BE2C (cell line): ENCODE data around the gene ERCC6.

Experiments used
- DNase-seq: peaks from one replicate; pipeline ENCODE4 v3.0.0-alpha.2; 2020
- H3K27me3 ChIP-seq: fragments of 250-450 bp; sonication (Bioruptor Pico); 2 replicates; pipeline ENCODE4 v1.5.1; 2020; ENCODE audit warnings: mild to moderate bottlenecking
- H3K36me3 ChIP-seq: fragments of 250-450 bp; sonication (Bioruptor Pico); 2 replicates; pipeline ENCODE4 v1.5.1; 2020; ENCODE audit warnings: mild to moderate bottlenecking
- H3K4me1 ChIP-seq: fragments of 250-450 bp; sonication (Bioruptor Pico); 2 replicates; pipeline ENCODE4 v1.5.1; 2020
- H3K4me3 ChIP-seq: 2 replicates; pipeline ENCODE4 v1.5.1; 2011; ENCODE audit warnings: low read depth, low read length
- H3K9me3 ChIP-seq: fragments of 250-450 bp; sonication (Bioruptor Pico); 2 replicates; pipeline ENCODE4 v1.5.1; 2020
- TF ChIP-seq, protein P1 (sequence below): IDR thresholded peaks from 2 replicates; pipeline ENCODE4 v1.5.1; 2012; ENCODE audit warnings: mild to moderate bottlenecking, low read depth, low read length

The ERCC6 gene

DNA sequence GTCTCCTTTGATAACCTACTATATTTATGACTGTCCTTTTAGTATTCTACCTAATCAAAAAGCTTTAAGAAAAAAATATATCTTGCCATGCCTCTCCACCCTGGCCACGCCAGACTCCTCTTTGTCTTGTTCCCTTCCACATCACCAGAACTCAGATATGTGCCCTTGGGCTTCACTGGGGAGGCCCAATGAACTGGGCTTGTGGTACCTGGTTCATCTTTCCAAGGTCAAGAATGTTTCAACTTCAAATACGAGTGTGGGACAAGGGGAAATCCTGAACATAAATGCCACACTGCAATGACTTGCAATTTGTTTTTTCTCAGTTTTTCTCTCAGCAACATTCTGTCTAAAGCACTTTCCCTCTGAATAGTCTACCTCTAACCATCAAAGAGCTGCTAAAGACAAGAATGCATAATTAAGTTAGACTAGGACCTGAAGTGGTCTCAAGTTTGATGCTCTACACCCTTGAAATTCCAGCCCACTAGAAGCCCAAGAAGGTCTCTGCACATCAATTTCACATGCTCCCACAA is 9.9 kb downstream of the ERCC6 start:
- H3K36me3 ChIP-seq: peaks cover 7% of the 10 kb centered on the region; the same call in 1 of the 2 replicates
- no peaks in the 10 kb centered on the region for H3K9me3 ChIP-seq
- H3K27me3 ChIP-seq: no peaks in the 10 kb centered on the region
- no peaks in the 10 kb centered on the region for H3K4me1 ChIP-seq
- TF ChIP-seq, protein P1, sequence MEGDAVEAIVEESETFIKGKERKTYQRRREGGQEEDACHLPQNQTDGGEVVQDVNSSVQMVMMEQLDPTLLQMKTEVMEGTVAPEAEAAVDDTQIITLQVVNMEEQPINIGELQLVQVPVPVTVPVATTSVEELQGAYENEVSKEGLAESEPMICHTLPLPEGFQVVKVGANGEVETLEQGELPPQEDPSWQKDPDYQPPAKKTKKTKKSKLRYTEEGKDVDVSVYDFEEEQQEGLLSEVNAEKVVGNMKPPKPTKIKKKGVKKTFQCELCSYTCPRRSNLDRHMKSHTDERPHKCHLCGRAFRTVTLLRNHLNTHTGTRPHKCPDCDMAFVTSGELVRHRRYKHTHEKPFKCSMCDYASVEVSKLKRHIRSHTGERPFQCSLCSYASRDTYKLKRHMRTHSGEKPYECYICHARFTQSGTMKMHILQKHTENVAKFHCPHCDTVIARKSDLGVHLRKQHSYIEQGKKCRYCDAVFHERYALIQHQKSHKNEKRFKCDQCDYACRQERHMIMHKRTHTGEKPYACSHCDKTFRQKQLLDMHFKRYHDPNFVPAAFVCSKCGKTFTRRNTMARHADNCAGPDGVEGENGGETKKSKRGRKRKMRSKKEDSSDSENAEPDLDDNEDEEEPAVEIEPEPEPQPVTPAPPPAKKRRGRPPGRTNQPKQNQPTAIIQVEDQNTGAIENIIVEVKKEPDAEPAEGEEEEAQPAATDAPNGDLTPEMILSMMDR: no peak
- no peak overlapping the region for H3K4me3 ChIP-seq
- no peak for DNase-seq

DNA sequence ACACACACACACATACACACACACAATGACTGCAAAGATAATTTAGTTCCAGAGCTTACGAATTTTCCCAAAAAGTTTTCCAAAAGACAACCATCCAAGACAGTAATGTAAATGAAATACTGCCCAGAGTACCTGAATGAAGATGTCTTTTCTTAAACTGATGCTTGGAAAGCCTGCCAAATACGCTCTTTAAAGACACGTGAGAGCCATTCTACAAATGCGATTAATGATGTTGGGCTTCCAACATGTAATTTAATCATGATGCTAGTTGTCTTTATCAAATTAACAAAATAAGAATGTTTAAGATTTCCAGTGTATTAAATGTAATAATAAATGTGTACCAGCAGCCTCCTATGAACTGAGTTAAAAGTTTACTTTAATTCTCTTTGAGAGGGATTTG is 11.1 kb downstream of the ERCC6 start:
- TF ChIP-seq, protein P1: no peak

DNA sequence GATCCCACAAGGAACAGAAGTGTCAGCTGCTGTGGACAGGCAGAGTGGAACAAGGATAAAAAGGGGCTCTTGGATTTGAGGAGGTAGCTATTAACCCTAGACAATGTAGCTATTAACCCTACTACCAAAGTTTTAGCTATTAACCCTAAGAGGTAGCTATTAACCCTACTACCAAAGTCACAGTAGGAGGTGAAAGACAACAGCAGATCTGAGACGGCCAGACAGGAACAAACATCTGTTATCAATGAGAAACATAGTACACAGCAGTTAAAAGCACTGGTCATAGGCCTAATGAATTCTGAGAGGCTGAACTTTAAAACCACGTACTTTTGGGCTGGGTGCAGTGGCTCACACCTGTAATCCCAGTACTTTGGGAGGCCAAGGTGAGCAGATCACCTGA is 11.9 kb downstream of the ERCC6 start:
- H3K27me3 ChIP-seq: no peaks in the 10 kb centered on the region
- no peaks in the 10 kb centered on the region for H3K4me1 ChIP-seq
- no peaks in the 10 kb centered on the region for H3K9me3 ChIP-seq
- TF ChIP-seq, protein P1: no peak
- DNase-seq: no peak
- no peak overlapping the region for H3K4me3 ChIP-seq
- peaks cover 7% of the 10 kb centered on the region; the same call in 1 of the 2 replicates for H3K36me3 ChIP-seq

More for the DNA sequence above, 11.1 kb downstream of the ERCC6 start:
- Histone ChIP-seq H3K4me3 (no peak overlapping the region), H3K36me3 (peaks cover 9% of the 10 kb centered on the region; the same call in 1 of the 2 replicates), H3K9me3 (no peaks in the 10 kb centered on the region), H3K27me3 (no peaks in the 10 kb centered on the region), H3K4me1 (no peaks in the 10 kb centered on the region)
- DNase-seq: no peak

DNA sequence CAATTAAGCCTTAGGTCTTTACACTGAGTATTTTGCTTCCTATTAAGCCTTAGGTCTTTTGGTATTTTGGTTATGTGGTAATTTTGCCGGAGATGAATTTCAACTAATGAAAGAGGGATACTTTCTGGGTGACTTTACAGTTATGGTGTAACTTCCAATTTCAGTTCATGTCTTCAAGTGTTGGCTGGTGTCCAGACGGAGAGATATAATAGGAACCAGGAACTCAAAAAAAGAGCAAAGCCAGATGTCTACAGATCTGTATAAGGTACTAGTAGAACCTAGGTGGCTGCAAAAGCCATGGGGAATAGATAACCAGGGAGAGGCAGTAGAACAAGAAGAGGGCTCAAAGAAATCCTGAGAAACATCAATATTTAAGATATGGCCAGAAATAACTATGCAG is 12.3 kb downstream of the ERCC6 start:
- Histone ChIP-seq H3K4me3 (no peak overlapping the region), H3K4me1 (no peaks in the 10 kb centered on the region), H3K9me3 (no peaks in the 10 kb centered on the region), H3K27me3 (no peaks in the 10 kb centered on the region), H3K36me3 (peaks cover 3% of the 10 kb centered on the region; the same call in 1 of the 2 replicates)
- no peak for DNase-seq
- TF ChIP-seq, protein P1: no peak

DNA sequence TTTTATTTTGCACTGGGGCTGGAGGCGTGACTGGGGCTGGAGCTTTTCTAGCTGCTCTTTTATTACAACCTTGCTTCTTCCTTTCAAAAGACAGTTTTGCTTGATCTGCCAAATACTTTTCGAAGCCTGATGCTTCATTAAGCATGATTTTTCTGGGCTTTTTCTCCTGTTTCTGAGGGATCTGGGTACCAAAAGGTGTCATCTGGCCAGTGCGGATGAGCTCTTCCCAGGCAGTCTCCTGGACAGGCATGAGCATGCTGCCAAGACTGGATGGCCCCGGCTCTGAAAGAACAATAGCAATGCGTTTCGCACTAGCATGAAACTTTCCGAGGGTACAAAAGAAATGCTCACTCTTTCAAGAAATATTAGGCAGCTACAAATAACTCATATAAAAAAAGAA is 14.4 kb downstream of the ERCC6 start:
- TF ChIP-seq, protein P1: no peak
- 0 out of 2 replicates have a peak, but pooled peaks cover 3% of the 10 kb centered on the region for H3K36me3 ChIP-seq
- no peaks in the 10 kb centered on the region for H3K9me3 ChIP-seq
- no peaks in the 10 kb centered on the region for H3K27me3 ChIP-seq
- no peak for DNase-seq
- no peak overlapping the region for H3K4me3 ChIP-seq
- H3K4me1 ChIP-seq: no peaks in the 10 kb centered on the region

DNA sequence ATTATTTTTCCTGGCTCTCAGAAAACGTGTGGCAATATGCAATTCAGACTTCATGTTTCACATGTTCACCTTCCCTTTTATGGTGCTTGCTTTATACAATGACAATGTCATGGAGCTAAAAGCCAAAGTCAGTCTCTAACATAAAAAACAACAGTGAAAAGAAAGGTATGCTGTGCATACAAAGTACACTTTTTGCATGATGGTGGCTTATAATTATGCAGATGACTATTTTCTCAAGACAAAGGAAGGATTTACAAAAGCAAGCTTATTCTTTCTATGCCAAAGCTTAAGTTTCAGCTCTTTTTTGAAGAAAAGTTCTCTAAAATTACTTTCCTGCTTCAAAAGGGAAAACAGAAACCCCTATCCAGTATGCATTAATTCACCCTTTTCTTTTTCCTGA is 15.6 kb downstream of the ERCC6 start:
- no peak for DNase-seq
- H3K9me3 ChIP-seq: no peaks in the 10 kb centered on the region
- no peak overlapping the region for H3K4me3 ChIP-seq
- no peaks in the 10 kb centered on the region for H3K4me1 ChIP-seq
- TF ChIP-seq, protein P1: no peak
- H3K27me3 ChIP-seq: no peaks in the 10 kb centered on the region
- H3K36me3 ChIP-seq: 0 out of 2 replicates have a peak, but pooled peaks cover 3% of the 10 kb centered on the region
